A549 treated with GW870086 at 1 μM for 4 hours (cell line): Measurements from ENCODE around the gene GBX2. TPM values are rescaled to one million over a fixed set of nuclear protein-coding genes. Genes with fewer than 3 reads are reported as not detected.

Experiments used
- total RNA-seq: library from RNA; stranded (reverse); fragments of 200-300 nt; extraction: Qiagen RNA extraction; gene quantifications from 5 replicates; pipeline ENCODE4 v1.2.3, GENCODE V29; 2022; ENCODE audit warnings: low read depth

GBX2 gene
- total RNA-seq: 1.9 to 4.1 TPM (median 3.0 TPM) in 5 replicates

GRCh38 chr2:236168110-236169080 is at the start of gene GBX2:
TSS of gene GBX2 (minus strand) at chr2:236168386. CDS start at chr2:236167971, 415 bp downstream.

Other genes with a start within 250 kb of the GBX2 start
- gene ASB18, start 96.0 kb upstream of the GBX2 start, total RNA-seq: 0.03 TPM in 1 of 5 replicates, not detected in the others